NB4 (cell line): ENCODE results near the gene PLCH1.
"Not testable (repeated sequence)": the region's sequence is repeated elsewhere in the genome, so short reads cannot be mapped to it uniquely, and the experiment has no call there.

Experiments
- DNase-seq: peaks from one replicate; pipeline ENCODE4 v3.0.0; 2010; ENCODE audit warnings: low read depth
- H3K4me3 ChIP-seq: one replicate; pipeline ENCODE4 v1.5.1; 2011; ENCODE audit warnings: mild to moderate bottlenecking, low read depth, low read length, moderate library complexity
- MYC ChIP-seq: IDR thresholded peaks from 2 replicates; pipeline ENCODE4 v1.6.1; 2011; ENCODE audit warnings: low read depth, low read length
- POLR2A ChIP-seq: IDR thresholded peaks from 2 replicates; pipeline ENCODE4 v1.6.1; 2011; ENCODE audit warnings: mild to moderate bottlenecking; ENCODE audit not compliant: insufficient read length; ENCODE audit errors: extremely low read depth
- TF ChIP-seq, protein P1 (sequence below): IDR thresholded peaks from one replicate; pipeline ENCODE4 v1.5.1; 2012; ENCODE audit warnings: low read depth, low read length
- TF ChIP-seq, protein P2 (sequence below): IDR thresholded peaks from 2 replicates; pipeline ENCODE4 v1.6.1; 2011; ENCODE audit warnings: low read depth, low read length

Gene PLCH1

DNA sequence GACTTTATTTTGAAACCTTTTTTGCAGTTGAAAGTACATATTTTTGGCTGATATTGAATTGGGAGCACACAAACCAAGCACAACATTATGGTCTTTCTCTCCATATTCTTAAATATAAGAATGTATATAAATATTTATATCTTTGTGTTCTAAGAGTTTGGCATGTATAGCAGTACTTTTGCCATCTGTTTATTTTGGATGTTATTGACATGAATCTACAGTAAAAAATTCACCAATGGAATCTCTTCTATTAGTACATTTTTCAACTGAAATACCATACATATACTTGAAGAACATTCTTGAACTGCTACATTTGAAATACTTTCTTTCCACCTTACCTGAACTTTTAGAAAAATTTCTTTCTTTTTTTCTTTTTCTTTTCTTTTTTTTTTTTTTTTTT is 342.2 kb downstream of the PLCH1 start:
- DNase-seq = no peak
- no peak overlapping the region for H3K4me3 ChIP-seq
- TF ChIP-seq MYC (no peak), POLR2A (no peak)
- TF ChIP-seq, protein P1, sequence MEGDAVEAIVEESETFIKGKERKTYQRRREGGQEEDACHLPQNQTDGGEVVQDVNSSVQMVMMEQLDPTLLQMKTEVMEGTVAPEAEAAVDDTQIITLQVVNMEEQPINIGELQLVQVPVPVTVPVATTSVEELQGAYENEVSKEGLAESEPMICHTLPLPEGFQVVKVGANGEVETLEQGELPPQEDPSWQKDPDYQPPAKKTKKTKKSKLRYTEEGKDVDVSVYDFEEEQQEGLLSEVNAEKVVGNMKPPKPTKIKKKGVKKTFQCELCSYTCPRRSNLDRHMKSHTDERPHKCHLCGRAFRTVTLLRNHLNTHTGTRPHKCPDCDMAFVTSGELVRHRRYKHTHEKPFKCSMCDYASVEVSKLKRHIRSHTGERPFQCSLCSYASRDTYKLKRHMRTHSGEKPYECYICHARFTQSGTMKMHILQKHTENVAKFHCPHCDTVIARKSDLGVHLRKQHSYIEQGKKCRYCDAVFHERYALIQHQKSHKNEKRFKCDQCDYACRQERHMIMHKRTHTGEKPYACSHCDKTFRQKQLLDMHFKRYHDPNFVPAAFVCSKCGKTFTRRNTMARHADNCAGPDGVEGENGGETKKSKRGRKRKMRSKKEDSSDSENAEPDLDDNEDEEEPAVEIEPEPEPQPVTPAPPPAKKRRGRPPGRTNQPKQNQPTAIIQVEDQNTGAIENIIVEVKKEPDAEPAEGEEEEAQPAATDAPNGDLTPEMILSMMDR = no peak

GRCh38 chr3:155398046-155398445 is 346.8 kb downstream of the PLCH1 start:
- H3K4me3 ChIP-seq = no peak overlapping the region
- no peak for DNase-seq
- TF ChIP-seq POLR2A (no peak), MYC (no peak)
- TF ChIP-seq, protein P2, sequence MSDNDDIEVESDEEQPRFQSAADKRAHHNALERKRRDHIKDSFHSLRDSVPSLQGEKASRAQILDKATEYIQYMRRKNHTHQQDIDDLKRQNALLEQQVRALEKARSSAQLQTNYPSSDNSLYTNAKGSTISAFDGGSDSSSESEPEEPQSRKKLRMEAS = no peak
- TF ChIP-seq, protein P1 = no peak

DNA sequence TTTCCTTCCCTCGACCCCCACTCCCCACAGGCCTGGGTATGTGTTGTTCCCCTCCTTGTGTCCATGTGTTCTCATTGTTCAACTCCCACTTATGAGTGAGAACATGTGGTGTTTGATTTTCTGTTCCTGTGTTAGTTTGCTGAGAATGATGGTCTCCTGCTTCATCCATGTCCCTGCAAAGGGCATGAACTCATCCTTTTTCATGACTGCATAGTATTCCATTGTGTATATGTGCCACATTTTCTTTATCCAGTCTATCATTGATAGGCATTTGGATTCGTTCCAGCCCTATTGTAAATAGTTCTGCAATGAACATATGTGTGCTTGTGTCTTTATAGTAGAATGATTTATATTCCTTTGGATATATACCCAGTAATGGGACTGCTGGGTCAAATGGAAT is 350.0 kb downstream of the PLCH1 start:
- not testable (repeated sequence) for DNase-seq, H3K4me3 ChIP-seq

GRCh38 chr3:155394240-155394639 is 350.6 kb downstream of the PLCH1 start:
- TF ChIP-seq, protein P1 = no peak
- no peak for TF ChIP-seq POLR2A
- TF ChIP-seq MYC = no peak
- TF ChIP-seq, protein P2 = no peak
- no peak for DNase-seq
- no peak overlapping the region for H3K4me3 ChIP-seq

GRCh38 chr3:155393316-155393715 is 351.6 kb downstream of the PLCH1 start:
- H3K4me3 ChIP-seq = no peak overlapping the region
- no peak for DNase-seq
- TF ChIP-seq, protein P1 = no peak
- TF ChIP-seq MYC = no peak
- TF ChIP-seq, protein P2 = no peak

- DNase-seq = no peak
- TF ChIP-seq, protein P2 = no peak
- TF ChIP-seq MYC (no peak), POLR2A (no peak)
- TF ChIP-seq, protein P1 = no peak
- no peak overlapping the region for H3K4me3 ChIP-seq
Measured at GRCh38 chr3:155392138-155392537, 352.7 kb downstream of the PLCH1 start.
